Left ventricle myocardium inferior (tissue), 1 donor: Measurements from ENCODE around the gene NLRC5. TPM values are rescaled to one million over a fixed set of nuclear protein-coding genes. Genes with fewer than 3 reads are reported as not detected.

Experiments used
- DNase-seq: peaks from one replicate; pipeline ENCODE4 v3.0.0-alpha.2; 2020
- H3K27ac ChIP-seq: fragments of 200-600 bp; replicated peaks from 2 replicates; pipeline ENCODE4 v1.8.0; 2021
- H3K27me3 ChIP-seq: fragments of 200-600 bp; 2 replicates; pipeline ENCODE4 v1.8.0; 2021; ENCODE audit warnings: low read depth
- H3K36me3 ChIP-seq: fragments of 200-600 bp; 2 replicates; pipeline ENCODE4 v1.8.0; 2021
- H3K4me1 ChIP-seq: fragments of 200-600 bp; 2 replicates; pipeline ENCODE4 v1.8.0; 2021
- H3K4me3 ChIP-seq: fragments of 200-600 bp; 2 replicates; pipeline ENCODE4 v1.8.0; 2021; ENCODE audit warnings: mild to moderate bottlenecking, moderate library complexity
- H3K9me3 ChIP-seq: fragments of 200-600 bp; replicated peaks from 2 replicates; pipeline ENCODE4 v1.8.0; 2021
- CTCF ChIP-seq: fragments of 200-600 bp; IDR thresholded peaks from 2 replicates; pipeline ENCODE4 v1.8.0; 2021; ENCODE audit warnings: antibody characterized with exemption, mild to moderate bottlenecking, borderline replicate concordance
- intact Hi-C: fragments of 100-400 bp; cut with micrococcal nuclease; formaldehyde crosslinking; loops from one replicate; pipeline ENCODE4 v1.11.0; 2022
- total RNA-seq: library from RNA; stranded (reverse); fragmentation: NEBNext Ultra II Directional; extraction: Animal tissue kit (Norgen Biotek cat#: 25700); gene quantifications from one replicate; pipeline ENCODE4 v1.2.1, GENCODE V29; 2021
- donor health status: DM: no; HTN: yes; CAD: no; lungs with severe emphysema.

The NLRC5 gene
- total RNA-seq, 1 donor from 2014 or later, result 6.6 TPM

- Histone ChIP-seq H3K4me3 (no peak overlapping the region), H3K27ac (no peak overlapping the region), H3K9me3 (no peaks in the 10 kb centered on the region), H3K27me3 (no peaks in the 10 kb centered on the region), H3K36me3 (peaks cover 6% of the 10 kb centered on the region), H3K4me1 (peaks cover 21% of the 10 kb centered on the region)
- TF ChIP-seq CTCF, result no peak
- no peak for DNase-seq
- intact Hi-C loops, result no loop called here
Measured at GRCh38 chr16:57064995-57065394, 75.6 kb downstream of the NLRC5 start.

- intact Hi-C loops, result no loop called here
- H3K9me3 ChIP-seq, result no peaks in the 10 kb centered on the region
- TF ChIP-seq CTCF, result no peak
- DNase-seq, result no peak
- no peak overlapping the region for H3K4me3 ChIP-seq
- peaks cover 9% of the 10 kb centered on the region for H3K4me1 ChIP-seq
- no peak overlapping the region for H3K27ac ChIP-seq
- H3K27me3 ChIP-seq, result no peaks in the 10 kb centered on the region
- peaks cover 6% of the 10 kb centered on the region for H3K36me3 ChIP-seq
Measured at GRCh38 chr16:57066625-57067024, 77.3 kb downstream of the NLRC5 start.

- no peak for TF ChIP-seq CTCF
- no peak overlapping the region for H3K27ac ChIP-seq
- DNase-seq, result no peak
- peaks cover 6% of the 10 kb centered on the region for H3K36me3 ChIP-seq
- intact Hi-C loops, result no loop called here
- no peak overlapping the region for H3K4me3 ChIP-seq
- H3K4me1 ChIP-seq, result peaks cover 1% of the 10 kb centered on the region
- no peaks in the 10 kb centered on the region for H3K9me3 ChIP-seq
- no peaks in the 10 kb centered on the region for H3K27me3 ChIP-seq
Measured at GRCh38 chr16:57067347-57067746, 78.0 kb downstream of the NLRC5 start.

- H3K36me3 ChIP-seq, result peaks cover 6% of the 10 kb centered on the region
- no peak for DNase-seq
- H3K4me3 ChIP-seq, result no peak overlapping the region
Measured at GRCh38 chr16:57069053-57069452, 79.7 kb downstream of the NLRC5 start.

GRCh38 chr16:57069635-57070370, 80.4 kb downstream of the NLRC5 start:
- no peak overlapping the region for H3K4me3 ChIP-seq
- no peak for DNase-seq
- H3K27me3 ChIP-seq, result no peaks in the 10 kb centered on the region
- intact Hi-C loops, result no loop called here
- no peak for TF ChIP-seq CTCF
- H3K27ac ChIP-seq, result no peak overlapping the region
- no peaks in the 10 kb centered on the region for H3K9me3 ChIP-seq
- H3K4me1 ChIP-seq, result peaks cover 2% of the 10 kb centered on the region
- peaks cover 6% of the 10 kb centered on the region for H3K36me3 ChIP-seq

More at GRCh38 chr16:57069053-57069452, 79.7 kb downstream of the NLRC5 start:
- H3K27ac ChIP-seq, result no peak overlapping the region
- H3K9me3 ChIP-seq, result no peaks in the 10 kb centered on the region
- TF ChIP-seq CTCF, result no peak
- H3K4me1 ChIP-seq, result peaks cover 2% of the 10 kb centered on the region
- H3K27me3 ChIP-seq, result no peaks in the 10 kb centered on the region
- intact Hi-C loops, result no loop called here
